Right atrium auricular region (tissue), 2 donors: ENCODE measurements around the gene PCDH19. TPM values are rescaled to one million over a fixed set of nuclear protein-coding genes. Genes with fewer than 3 reads are reported as not detected.

Experiments used
- DNase-seq: peaks from one replicate; pipeline ENCODE4 v3.0.0-alpha.2; 2019; ENCODE audit warnings: low spot score
- H3K27ac ChIP-seq, 2 donors: fragments of 200-600 bp; sonication (generic); 1 replicate in 1 of 2; 2 replicates in 1 of 2; pipeline ENCODE4 v1.5.1; 2016 to 2019
- H3K27me3 ChIP-seq, 2 donors: fragments of 200-600 bp; sonication (generic); one replicate each; pipeline versions ENCODE4 v1.5.1 to v1.6.0; 2017 to 2019
- H3K36me3 ChIP-seq: fragments of 200-600 bp; sonication (generic); one replicate; pipeline ENCODE4 v1.5.1; 2016
- H3K4me1 ChIP-seq, 2 donors: fragments of 200-600 bp; sonication (generic); one replicate each; pipeline versions ENCODE4 v1.5.1 to v1.6.0; 2017 to 2019
- H3K4me3 ChIP-seq, 2 donors: fragments of 200-600 bp; sonication (generic); 1 replicate in 1 of 2; 2 replicates in 1 of 2; pipeline ENCODE4 v1.5.1; 2017 to 2019; ENCODE audit warnings: mild to moderate bottlenecking in 1 of 2, moderate library complexity in 1 of 2
- H3K9me3 ChIP-seq, 2 donors: fragments of 200-600 bp; sonication (generic); one replicate each; pipeline ENCODE4 v1.5.1; 2019
- total RNA-seq, 2 donors: library from RNA; depleted of rRNA; stranded (reverse); fragments of >200 nt; gene quantifications; one replicate each; pipeline ENCODE4 v1.1.0, GENCODE V29; 2016
- TF ChIP-seq, protein P1 (sequence below), 2 donors: fragments of 200-600 bp; sonication (generic); IDR thresholded peaks; one replicate each; pipeline ENCODE4 v1.5.1; 2019; ENCODE audit warnings: antibody characterized with exemption in 2 of 2

Gene PCDH19
- total RNA-seq, 2 donors from 2014 or later: 0.51 to 0.56 TPM

DNA sequence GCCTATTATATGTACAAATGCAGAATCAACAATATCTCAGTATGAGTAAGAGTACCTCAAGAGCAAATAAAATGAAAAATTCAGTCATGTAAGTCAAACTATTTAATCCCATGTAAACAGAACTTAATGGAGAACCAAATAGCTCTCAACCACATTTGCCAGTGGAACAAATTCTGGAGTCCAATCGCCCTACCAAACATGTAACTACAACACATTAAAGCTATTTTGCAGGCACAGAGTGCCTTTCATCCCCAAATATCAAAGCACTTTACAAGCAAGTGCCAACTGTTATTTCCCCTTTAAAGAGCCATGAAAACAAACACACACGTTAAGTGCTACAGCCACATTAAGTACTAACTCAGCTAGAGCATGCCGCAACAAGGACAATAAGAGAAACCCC, 51.3 kb downstream of the PCDH19 start:
- no peak overlapping the region for H3K4me3 ChIP-seq
- H3K27me3 ChIP-seq: no peaks in the 10 kb centered on the region
- no peaks in the 10 kb centered on the region for H3K36me3 ChIP-seq
- TF ChIP-seq, protein P1, sequence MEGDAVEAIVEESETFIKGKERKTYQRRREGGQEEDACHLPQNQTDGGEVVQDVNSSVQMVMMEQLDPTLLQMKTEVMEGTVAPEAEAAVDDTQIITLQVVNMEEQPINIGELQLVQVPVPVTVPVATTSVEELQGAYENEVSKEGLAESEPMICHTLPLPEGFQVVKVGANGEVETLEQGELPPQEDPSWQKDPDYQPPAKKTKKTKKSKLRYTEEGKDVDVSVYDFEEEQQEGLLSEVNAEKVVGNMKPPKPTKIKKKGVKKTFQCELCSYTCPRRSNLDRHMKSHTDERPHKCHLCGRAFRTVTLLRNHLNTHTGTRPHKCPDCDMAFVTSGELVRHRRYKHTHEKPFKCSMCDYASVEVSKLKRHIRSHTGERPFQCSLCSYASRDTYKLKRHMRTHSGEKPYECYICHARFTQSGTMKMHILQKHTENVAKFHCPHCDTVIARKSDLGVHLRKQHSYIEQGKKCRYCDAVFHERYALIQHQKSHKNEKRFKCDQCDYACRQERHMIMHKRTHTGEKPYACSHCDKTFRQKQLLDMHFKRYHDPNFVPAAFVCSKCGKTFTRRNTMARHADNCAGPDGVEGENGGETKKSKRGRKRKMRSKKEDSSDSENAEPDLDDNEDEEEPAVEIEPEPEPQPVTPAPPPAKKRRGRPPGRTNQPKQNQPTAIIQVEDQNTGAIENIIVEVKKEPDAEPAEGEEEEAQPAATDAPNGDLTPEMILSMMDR (IDR thresholded peaks at IDR 0.05): no peak
- H3K4me1 ChIP-seq: no peaks in the 10 kb centered on the region
- no peak for DNase-seq
- H3K9me3 ChIP-seq: no peaks in the 10 kb centered on the region
- H3K27ac ChIP-seq: no peak overlapping the region

DNA sequence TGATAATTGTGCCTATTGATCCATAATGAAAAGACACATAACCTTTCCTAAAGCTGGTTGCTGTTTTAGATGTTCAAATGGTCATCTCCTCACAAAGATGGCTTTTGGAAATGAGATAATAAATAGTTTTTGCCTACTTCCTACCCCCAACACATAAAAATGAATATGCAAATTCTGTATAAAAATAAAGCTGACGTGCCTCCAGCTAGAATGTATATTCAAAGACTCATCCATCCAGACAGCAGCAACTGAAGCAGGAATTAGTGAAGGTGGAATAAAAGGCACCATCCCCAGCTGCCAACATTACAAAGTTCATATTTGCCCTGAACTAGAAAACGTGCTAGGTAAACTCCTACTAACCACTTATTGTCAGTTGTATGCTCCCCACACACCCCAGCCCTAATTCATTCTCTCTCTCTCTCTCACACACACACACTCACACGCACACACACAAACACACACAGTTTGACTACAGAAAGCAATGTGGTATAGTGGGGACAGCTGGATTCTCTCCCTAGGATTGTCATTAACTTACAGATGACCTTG, 53.6 kb downstream of the PCDH19 start:
- H3K36me3 ChIP-seq: no peaks in the 10 kb centered on the region
- no peaks in the 10 kb centered on the region for H3K4me1 ChIP-seq
- H3K9me3 ChIP-seq: no peaks in the 10 kb centered on the region
- no peak for DNase-seq
- no peak overlapping the region for H3K4me3 ChIP-seq
- H3K27me3 ChIP-seq: no peaks in the 10 kb centered on the region
- H3K27ac ChIP-seq: no peak overlapping the region
- TF ChIP-seq, protein P1 (IDR thresholded peaks at IDR 0.05): no peak

DNA sequence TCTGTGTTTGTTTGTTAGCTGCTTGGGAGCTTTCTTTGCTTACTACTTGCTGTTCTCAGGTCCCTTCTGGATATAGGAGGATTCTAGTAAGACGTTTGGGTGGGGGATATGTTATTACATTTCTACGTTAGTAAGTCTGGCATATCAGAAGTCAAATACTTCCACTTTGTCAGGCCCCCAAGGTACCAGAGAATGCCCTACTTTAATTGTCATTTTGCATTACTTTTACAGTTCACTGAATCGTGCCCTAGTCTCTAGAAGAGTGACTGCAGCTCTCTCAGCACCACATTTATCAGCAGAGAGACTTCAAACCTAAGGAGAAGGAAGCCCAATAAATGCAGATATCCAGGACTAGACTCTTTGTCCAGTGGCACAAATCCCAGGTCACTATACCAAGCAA, 54.4 kb downstream of the PCDH19 start:
- Histone ChIP-seq H3K4me3 (no peak overlapping the region), H3K27ac (no peak overlapping the region), H3K36me3 (no peaks in the 10 kb centered on the region), H3K27me3 (no peaks in the 10 kb centered on the region), H3K9me3 (no peaks in the 10 kb centered on the region), H3K4me1 (no peaks in the 10 kb centered on the region)
- TF ChIP-seq, protein P1 (IDR thresholded peaks at IDR 0.05): no peak
- DNase-seq: no peak

DNA sequence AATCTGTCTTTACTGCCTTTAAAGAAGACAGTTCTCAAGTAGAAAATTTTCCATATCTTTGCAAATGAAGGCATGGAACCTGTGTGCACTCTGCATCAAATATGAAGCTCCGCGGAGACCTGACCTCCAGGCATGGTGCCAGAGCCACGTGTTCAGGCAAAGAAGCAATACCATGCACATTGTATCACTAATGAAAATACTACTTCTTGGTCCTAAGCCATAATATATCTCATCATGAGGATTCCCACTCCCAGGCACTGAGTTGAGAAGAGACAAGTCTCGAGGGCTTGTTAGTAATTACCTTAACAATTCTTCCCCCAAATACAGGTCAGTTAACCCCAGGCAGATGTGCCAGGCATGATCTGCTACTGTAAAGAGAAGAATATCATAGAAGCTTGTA, 56.7 kb downstream of the PCDH19 start:
- Histone ChIP-seq H3K27me3 (no peaks in the 10 kb centered on the region), H3K9me3 (peaks cover 0 to 3% of the 10 kb centered on the region in 2 donors), H3K36me3 (no peaks in the 10 kb centered on the region), H3K4me3 (no peak overlapping the region), H3K4me1 (no peaks in the 10 kb centered on the region), H3K27ac (no peak overlapping the region)
- no peak for DNase-seq
- TF ChIP-seq, protein P1 (IDR thresholded peaks at IDR 0.05): no peak

DNA sequence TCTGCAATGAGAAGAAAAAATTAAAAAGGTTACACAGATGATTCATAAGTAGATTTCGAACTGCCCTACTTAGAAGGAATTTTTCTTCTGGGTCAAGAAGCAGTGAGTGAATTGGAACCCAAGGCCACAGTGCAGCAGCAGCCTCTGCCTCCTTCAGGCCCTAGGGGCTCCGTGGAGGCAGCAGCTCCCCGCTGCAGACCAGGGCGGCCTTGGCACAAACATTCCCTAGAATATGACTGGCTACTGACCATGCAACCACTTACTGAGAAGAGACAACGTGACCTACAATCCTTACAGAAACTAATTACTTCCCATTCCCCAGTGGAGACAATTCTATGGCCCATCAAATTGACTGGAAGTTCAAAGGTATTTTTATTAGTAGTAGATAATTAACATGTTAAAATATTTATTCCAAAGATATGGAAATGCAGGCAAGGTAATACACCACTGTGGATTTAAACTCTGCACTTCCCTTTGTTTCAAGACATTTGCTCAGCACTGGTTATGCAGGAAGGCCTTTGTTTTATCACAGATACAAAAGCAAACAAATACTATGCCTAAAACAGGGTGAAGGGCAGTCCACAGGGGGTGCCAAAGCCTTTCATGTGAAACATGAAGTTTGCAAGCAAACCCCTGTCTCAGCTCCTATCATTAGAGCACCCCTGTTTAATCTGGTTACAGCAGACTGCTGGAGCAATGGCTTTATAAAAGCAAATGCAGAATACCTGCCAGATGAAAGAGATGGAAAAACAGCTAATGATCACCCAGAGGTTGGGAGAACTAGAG, 59.2 kb downstream of the PCDH19 start:
- TF ChIP-seq, protein P1 (IDR thresholded peaks at IDR 0.05): no peak
- DNase-seq: no peak

More for the DNA sequence above, 59.2 kb downstream of the PCDH19 start:
- Histone ChIP-seq H3K4me1 (no peaks in the 10 kb centered on the region), H3K27ac (no peak overlapping the region), H3K27me3 (no peaks in the 10 kb centered on the region), H3K9me3 (peaks cover 0 to 4% of the 10 kb centered on the region in 2 donors), H3K4me3 (no peak overlapping the region), H3K36me3 (no peaks in the 10 kb centered on the region)
